ENCODE measurements around the gene NXPH3.

- TF ChIP-seq POLR2A (IDR thresholded peaks at IDR 0.05; ENCODE audit: low read length) (no peak), GATA1 (IDR thresholded peaks at IDR 0.05; ENCODE audit: low read depth, low read length) (no peak)
Measured at GRCh38 chr17:49603720-49604119, 28.0 kb downstream of the NXPH3 start.
